OCI-LY3 (cell line): ENCODE data around the gene SNAPC2.

Experiments
- CTCF ChIP-seq: fragments of 200-600, 300-600 bp; sonication (generic); IDR thresholded peaks from 2 replicates; pipeline ENCODE4 v1.5.1; 2014; ENCODE audit warnings: antibody characterized with exemption, low read length, low read depth
- EZH2phosphoT487 ChIP-seq: fragments of 200-600 bp; shearing (Covaris generic); IDR thresholded peaks from 2 replicates; pipeline ENCODE4 v1.6.1; 2018; ENCODE audit warnings: antibody characterized with exemption, mixed run types, low read depth

GRCh38 chr19:7871437-7872305 lies 48.5 kb upstream of the SNAPC2 start:
- TF ChIP-seq CTCF: no peak
- TF ChIP-seq EZH2phosphoT487: no peak
